GM18867 (cell line): ENCODE measurements around the gene CHST15.

Experiments used
- ATAC-seq: cut with Tn5 transposase; IDR thresholded peaks from one replicate; pipeline ENCODE4 v1.9.1; 2021; ENCODE audit warnings: mild to moderate bottlenecking, moderate library complexity; ENCODE audit not compliant: unreplicated experiment

CHST15 gene

DNA sequence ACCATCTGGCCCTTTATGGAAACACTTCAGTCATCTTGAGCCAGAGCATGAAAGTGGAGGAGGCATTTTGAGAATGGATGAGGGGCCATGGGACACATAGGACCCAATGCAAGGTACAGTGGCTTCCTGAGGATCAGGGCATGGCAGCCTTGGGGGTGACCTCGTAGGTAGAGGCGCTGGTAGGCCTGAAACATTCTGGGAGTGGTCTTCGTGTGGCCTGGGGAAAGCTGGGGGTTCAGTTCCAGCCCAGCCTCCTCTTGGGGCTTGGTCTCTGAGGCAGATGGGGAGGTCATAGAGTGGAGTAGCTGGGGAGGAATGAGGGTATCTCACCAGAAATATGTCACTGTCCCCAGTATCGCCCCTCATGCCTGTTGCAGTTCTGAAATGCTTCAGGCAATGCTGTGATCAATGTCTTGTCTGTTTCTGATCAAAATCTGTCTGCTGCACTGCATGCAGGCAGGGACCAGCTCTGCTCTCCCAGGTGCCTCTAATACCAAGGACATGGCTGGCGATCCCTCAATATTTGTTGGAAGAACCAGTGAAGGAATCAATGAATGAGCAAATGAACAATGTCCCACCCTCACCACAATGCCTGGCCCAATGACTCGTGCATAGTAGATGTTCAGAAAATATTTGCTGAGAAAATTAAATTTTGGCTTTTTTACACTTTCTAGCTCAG, 90.9 kb downstream of the CHST15 start:
- ATAC-seq = no peak

DNA sequence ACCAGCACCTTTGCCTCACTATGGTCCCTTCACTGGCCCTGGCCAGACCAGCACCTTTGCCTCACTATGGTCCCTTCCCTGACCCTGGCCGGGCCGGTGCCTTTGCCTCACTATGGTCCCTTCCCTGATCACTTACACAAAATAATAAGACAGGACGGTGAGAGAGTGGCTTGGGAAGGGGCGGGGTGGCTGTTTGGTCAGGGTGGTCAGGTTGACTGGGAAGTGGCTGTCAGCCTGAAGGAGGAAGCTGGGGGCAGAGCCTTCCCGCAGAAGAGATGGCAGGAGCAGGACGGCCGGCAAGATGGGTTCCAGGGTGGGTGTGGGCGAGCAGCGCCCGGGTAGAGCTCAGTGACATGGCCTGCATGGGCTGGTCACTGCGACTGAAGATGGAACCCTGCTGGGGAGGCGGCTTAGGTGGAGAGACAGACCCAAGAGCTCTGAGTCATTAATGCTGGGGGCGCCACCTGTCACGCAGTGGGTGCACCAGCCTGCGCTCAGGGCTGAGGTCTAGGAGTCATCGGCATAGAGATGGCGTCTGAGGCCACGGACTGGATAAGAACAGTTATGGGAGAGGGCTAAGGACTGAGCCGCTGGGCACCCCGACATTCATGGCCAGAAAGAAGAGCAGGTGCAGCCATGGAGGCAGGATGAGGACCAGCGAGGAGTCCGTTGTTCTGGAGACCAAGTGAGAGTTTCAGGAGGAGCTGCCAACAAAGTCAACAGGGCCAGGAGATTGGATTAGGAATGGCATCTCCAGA, 91.8 kb downstream of the CHST15 start:
- no peak for ATAC-seq

GRCh38 chr10:124000792-124001201, 92.6 kb downstream of the CHST15 start:
- ATAC-seq = no peak

DNA sequence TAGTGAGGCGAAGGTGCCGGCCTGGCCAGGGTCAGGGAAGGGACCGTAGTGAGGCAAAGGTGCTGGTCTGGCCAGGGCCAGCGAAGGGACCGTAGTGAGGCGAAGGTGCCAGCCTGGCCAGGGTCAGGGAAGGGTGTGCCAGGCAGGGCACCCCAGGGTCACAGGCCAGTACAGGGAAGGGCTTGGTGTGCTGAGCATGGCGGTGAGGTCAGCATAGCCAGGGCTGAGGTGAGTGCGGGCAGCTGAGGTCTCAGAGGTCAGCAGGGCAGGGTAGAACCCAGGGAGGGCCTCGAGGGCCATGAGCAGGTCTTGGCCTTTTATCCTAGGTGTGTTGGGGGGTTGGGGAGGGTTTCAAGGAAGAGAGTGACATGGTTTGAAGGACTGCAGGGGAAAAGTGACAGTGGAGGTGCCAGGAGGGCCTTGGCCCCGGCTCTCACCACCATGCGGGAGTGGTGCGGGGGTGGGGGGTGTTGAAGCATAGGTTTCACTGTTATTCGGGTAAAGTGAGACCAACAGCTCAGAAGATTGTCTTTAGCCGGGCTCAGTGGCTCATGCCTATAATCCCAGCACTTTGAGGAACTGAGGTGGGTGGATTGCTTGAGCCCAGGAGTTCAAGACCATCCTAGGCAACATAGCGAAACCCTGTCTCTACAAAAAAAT, 93.3 kb downstream of the CHST15 start:
- no peak for ATAC-seq

GRCh38 chr10:123999261-123999660, 94.1 kb downstream of the CHST15 start:
- no peak for ATAC-seq

GRCh38 chr10:123998197-123999141, 94.9 kb downstream of the CHST15 start:
- ATAC-seq = no peak

DNA sequence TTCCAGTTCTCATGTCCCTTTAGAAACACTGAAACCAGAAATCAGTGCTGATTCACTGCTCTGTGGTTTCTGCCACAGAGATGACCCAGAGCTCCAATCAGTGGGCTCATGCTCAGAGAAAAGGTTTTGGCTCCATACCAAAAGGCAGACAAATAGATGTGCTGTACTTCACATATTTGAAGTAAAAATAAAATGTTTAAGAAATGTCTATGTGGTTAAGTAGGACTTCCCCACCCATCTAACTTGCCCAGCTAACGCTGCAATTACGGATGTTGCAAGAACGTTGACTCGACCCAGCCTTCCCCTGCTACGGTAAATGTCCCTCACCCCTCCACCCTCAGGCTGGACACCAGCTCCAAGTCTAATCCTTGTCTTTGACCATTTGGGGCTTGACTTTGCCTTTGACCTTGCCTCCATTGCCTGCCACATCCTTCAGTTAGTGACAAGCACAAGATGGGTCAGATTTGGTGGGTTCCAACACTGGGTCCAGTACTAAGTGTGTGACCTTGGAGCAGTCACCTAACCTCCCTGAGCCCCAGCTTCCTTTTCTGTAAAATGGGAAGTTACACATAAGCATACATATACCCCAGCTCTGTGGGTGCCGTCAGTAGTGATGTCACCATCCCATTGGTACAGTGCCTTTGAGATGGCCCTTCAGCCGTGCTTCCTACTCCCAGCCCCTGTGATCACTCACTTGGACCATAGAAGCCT, 95.8 kb downstream of the CHST15 start:
- no peak for ATAC-seq

- no peak for ATAC-seq
These were observed 96.4 kb downstream of the CHST15 start for GRCh38 chr10:123997013-123997412.

- ATAC-seq = no peak
These were observed 97.1 kb downstream of the CHST15 start for GRCh38 chr10:123996302-123996701.

GRCh38 chr10:123995461-123996131, 97.8 kb downstream of the CHST15 start:
- ATAC-seq = peak; percentile 53

GRCh38 chr10:123995082-123995460, 98.3 kb downstream of the CHST15 start:
- no peak for ATAC-seq

GRCh38 chr10:123994417-123995081, 98.8 kb downstream of the CHST15 start:
- ATAC-seq = no peak

DNA sequence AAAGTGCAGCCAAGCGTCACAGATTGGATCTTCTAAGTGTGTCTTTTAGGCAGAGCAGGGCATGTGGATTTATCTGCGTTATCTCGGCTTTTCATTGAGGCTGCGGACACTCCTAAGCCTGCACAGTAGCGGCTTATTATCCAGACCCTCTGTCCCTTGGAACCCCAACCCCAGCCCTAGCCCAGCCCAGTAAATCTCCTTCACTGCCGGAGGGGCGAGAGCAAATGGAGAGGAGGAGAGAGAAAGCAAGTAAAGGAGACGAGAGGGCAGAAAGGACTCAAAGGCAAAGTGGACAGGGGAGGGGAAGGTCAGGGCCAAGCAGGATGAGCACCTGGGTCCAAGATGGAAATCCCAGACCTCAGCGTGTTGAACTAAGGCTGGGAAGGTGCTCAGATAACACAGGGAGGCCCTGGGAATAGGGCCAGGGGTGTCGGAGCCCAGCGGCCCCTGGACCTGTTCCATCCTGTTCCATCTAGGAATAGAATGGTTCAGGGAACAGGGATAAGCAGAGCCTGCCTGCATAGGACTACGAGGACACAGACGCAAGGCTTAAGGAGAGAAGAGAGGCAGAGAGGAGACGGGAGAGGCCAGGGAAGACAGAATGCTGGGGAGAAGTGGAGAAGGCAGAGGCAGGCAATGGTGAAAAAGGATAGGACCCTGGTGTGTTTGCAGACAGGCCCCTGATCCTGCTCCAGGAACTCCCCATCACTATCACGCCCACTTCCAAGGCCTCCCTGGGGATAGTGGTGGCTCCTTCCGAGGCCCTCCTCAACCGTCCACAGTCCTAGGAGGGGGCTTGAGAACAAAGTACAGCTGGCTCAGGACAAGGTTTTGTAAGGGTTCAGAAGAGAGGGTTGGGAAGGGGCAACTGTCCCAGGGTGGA, 99.6 kb downstream of the CHST15 start:
- no peak for ATAC-seq

DNA sequence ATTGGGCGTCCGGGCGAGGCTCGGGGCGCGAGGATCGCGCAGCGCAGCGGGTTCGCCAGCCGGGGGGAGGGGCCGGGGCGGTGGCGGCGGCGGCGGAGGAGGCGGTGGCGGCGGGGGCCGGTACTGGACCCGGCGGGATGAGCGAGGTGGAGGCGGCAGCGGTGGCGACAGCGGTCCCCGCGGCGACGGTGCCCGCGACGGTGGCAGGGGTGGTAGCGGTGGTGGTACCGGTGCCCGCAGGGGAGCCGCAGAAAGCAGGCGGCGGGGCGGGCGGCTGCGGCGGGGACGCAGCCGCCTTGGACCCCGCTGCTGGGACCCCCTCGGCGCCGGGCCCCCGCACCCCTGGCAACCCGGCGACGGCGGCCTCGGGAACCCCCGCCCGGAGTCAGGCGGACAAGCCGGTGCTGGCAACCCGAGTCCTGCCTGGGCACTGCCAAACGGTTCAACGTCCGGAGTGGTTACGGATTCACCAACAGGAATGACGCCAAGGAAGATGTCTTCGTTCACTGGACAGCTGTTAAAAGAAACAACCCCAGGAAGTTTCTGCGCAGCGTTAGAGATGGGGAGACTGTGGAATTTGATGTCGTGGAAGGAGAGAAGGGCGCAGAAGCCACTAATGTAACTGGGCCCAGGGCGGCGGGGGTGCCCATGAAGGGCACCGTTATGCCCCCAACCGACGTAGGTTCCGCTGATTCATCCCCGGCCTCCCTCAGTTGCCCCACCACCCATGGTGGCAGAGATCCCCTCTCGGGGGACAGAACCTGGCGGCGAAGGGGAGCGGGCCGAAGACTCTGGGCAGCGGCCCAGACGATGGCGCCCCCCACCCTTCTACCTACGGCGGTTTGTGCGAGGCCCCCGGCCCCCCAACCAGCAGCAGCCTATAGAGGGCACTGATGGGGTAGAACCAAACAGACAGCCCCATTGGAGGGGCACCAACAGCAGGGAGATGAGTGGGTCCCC, 101.5 kb downstream of the CHST15 start:
- no peak for ATAC-seq

DNA sequence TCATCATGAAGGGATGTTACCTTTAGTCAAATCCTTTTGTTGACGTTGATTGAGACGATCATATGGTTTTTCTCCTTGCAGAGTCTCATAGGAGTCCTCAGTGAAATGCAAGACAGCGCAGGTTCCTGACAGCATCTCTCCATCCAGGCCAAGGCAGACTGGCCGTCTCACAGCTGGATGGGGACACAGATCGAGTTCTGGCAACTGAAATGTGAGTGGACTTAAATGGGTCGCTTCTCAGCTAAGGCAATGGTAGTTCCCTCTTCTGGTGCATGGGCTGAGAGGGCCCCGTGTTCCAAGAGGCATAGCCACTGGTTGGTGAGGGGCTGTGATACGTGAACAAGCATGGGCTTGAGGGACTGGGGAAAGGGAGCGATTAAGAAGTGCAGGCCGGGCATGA, 102.5 kb downstream of the CHST15 start:
- ATAC-seq = no peak

DNA sequence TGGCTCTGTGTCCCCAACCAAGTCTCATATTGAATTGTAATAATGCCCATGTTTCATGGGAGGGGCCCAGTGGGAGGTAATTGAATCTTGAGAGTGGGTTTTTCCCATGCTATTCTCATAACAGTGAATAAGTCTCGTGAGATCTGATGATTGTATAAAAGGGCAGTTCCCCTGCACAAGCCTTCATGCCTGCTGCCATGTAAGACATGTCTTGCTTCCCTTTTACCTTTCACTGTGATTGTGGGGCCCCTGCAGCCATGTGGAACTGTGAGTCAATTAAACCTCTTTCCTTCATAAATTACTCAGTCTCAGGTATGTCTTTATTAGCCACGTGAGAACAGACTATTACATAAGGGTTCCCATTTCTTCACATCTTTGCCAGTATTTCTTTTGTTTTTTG, 104.7 kb downstream of the CHST15 start:
- no peak for ATAC-seq

DNA sequence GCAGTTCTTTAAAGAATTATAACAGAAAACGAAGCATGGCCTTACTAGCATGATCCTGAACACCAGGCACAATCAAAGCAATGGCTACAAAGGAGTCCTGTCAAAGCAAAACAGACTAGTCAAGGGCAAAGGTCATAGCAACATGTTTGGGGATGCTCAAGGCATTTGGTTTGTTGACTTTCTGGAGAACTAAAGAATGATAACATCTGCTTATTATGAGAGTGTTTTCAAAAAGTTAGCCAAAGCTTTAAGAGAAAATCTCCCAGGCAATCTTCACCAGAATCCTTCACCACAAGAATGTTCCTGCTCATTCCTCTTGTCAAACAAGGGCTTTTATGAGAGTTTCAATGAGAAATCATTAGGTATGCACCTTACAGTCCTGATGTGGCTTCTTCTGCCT, 106.7 kb downstream of the CHST15 start:
- ATAC-seq = no peak
